GM18498 (cell line): ENCODE data around the gene MYL6B.
"Not testable (repeated sequence)": the region's sequence is repeated elsewhere in the genome, so short reads cannot be mapped to it uniquely, and the experiment has no call there.

Experiments used
- ATAC-seq: cut with Tn5 transposase; IDR thresholded peaks from one replicate; pipeline ENCODE4 v1.9.1; 2021; ENCODE audit warnings: mild to moderate bottlenecking, moderate library complexity; ENCODE audit not compliant: unreplicated experiment

MYL6B gene

GRCh38 chr12:56163533-56164344, 11.4 kb downstream of the MYL6B start:
- ATAC-seq: no peak

DNA sequence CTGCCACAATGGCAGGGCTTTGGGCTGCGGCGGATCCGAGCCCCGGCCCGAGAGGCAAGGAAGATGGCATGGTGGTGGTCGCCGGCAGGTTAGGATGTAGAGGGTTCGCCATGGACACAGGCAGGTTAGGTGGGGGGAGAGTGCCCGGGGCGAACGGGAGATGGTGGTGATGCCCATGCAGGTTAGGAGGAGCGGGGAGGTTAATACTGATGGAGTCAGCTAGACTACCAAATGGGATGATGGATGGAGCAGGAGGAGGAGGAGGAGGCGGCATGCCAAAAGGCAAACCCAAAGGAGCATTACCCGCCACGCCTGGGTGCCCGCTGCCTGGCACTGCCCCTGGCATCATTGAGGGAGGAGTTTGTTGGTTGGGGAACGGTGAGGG, 11.9 kb downstream of the MYL6B start:
- ATAC-seq: no peak

DNA sequence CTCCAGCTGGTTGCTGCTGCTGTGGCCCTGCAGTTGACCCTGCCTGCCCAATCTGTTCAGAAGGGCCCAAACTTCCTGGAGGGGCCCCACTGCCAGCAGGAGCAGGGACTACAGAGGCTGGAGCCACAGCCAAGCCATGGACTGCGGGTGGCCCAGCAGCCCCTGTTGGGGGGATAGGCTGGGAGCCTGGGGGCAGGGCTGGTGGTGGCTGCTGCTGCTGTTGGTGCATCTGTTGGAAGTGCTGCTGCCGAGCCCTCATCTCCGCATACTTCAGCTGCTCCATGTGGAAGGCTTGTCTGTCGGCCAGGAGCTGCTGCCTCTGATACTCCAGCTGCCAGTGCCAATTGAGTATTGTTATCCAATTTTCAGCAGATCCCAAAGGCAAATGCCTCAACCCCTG, 13.0 kb downstream of the MYL6B start:
- no peak for ATAC-seq

GRCh38 chr12:56169229-56169759, 16.9 kb downstream of the MYL6B start:
- no peak for ATAC-seq

GRCh38 chr12:56172839-56173238, 20.5 kb downstream of the MYL6B start:
- ATAC-seq: no peak

GRCh38 chr12:56178347-56178746, 26.0 kb downstream of the MYL6B start:
- no peak for ATAC-seq

GRCh38 chr12:56186957-56187356, 34.6 kb downstream of the MYL6B start:
- ATAC-seq: no peak

- no peak for ATAC-seq
Measured at GRCh38 chr12:56188131-56188777, 35.9 kb downstream of the MYL6B start.

DNA sequence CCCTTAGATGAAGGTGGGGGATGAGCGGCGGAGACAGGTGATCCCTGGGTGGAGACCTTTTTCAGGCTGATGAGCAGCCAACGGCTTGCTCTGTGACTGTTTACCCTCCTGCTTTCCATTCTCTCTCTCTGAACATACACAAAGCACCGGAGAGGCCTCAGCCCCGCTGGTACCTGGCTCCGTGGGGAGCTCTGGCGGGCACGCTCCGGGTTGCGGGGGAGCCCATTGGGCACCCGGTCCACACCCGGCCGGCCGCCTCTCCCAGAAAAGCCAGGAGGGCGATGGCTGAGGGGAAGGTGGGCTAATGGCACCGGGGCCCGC, 36.4 kb downstream of the MYL6B start:
- ATAC-seq: no peak

- ATAC-seq: peak; percentile 77
Measured at GRCh38 chr12:56189099-56189917, 36.9 kb downstream of the MYL6B start, which contains the start of gene SMARCC2. TSS of gene SMARCC2 (minus strand) at chr12:56189483. CDS start at chr12:56189461, 22 bp downstream.

DNA sequence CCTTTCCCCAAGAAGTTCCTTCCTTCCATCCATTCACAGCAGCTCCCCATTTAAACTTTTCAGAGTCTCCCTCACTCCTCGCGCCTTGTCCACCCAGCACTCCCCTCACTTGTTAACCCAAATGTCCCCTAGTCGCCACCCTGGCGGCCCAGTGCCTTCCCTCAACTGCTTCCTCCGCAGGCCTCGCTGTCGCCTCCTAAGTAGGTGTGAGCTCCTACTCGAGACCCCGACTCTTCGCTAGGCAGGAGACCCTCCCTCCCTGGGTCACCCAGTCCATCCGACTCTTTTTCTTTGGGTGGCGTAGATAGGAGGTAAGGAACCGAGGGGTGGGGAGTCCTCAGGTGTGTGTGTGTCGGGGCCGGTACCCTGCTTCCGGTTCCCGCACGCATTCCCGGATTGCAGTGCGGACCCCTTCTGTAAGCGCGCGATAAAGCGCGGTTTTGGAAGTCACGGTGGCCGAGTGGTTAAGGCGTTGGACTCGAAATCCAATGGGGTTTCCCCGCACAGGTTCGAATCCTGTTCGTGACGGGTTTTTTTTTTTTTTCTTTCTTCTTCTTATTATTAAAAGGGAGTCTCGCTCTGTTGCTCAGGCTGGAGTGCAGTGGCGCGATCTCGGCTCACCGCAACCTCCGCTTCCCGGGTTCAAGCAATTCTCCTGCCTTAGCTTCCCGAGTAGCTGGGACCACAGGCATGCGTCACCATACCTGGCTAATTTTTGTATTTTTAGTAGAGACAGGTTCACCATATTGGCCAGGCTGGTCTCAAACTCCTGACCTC, 37.7 kb downstream of the MYL6B start:
- ATAC-seq: peak; percentile 31

DNA sequence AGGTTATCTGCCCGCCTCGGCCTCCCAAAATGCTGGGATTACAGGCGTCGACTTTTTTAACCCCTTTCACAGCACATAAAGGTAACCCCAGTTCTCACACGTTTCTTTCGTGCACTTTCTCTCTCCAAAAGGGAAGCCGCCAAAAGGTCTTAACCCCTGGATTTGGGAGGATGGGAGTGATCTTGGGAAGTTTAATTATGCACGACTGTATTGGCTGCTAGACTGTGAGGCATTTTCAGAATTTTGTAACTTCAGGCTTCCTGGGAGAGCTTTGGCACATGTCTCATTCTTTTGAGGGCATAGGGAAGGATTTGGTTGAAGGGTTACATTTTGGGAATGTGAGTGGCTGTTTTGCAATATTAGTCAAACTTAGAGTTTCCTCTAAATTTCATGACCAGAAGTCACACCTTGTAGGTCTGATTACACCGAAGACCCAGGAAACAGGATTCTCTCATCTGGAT, 38.3 kb downstream of the MYL6B start:
- ATAC-seq: no peak

DNA sequence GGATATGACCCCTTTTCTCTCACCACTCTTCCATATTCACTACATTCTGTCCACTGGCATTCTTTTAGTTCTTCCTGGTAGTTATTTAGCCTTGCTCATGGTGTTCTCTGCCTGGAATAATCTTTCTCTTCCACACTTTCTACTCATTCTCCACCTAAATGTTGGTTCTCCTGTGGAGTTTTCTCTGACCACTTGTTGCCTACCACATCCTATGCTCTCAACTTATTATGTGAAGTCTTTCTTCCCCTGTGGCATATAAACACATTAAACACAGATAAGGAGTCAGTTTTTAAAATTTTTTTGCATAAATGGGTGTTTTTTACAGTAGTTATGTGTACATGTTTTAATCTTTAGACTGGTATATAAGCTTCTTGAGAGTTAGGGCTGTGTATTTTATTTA, 40.2 kb downstream of the MYL6B start:
- ATAC-seq: no peak

GRCh38 chr12:56193025-56193578, 40.7 kb downstream of the MYL6B start:
- ATAC-seq: no peak

GRCh38 chr12:56196818-56197550, 44.6 kb downstream of the MYL6B start:
- ATAC-seq: not testable (repeated sequence)

DNA sequence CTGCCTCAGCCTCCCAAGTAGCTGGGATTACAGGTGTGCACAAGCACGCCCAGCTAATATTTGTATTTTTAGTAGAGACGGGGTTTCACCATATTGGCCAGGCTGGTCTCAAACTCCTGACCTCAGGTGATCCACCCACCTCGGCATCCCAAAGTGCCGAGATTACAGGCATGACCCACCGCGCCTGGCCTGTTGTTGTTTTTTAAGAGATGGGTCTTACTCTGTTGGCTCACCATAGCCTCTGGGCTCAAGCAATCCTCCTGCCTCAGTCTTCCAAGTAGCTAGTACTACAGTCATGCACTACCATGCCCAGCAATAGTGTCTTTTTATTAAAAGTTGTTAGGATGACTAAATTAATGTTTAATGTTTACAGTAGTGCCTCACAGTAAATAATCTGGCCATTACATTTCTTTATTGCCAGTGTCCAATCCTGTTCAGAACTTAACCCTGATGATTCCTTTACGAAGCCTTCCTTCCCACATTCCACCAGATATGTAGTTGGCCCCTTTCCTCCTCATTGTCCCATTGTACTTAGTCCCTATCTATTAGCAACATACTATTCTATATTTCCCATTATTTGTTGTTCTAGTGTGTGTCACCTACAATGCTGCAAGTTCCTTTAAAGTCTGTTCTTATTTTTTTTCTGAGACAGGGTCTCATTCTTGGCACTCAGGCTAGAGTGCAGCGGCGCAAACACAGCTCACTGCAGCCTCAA, 45.7 kb downstream of the MYL6B start:
- no peak for ATAC-seq

DNA sequence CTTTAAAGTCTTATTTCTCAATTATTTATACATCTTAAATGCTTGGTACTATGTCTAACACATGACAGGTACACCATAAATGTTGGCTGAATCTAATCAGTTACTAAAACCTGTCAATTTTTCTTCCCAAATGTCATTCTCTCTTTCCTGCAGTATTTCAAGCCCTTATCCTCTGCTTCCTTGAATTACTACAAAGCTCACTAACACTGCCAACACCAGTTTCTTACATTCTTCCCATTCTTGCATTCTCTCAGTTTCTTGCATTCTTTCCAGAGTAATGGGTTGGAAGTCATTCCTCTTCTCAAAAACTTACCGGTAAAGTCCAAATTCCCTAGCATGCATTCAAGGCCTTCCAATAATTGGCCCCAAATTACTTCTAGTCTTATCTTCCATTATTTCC, 46.4 kb downstream of the MYL6B start:
- no peak for ATAC-seq

DNA sequence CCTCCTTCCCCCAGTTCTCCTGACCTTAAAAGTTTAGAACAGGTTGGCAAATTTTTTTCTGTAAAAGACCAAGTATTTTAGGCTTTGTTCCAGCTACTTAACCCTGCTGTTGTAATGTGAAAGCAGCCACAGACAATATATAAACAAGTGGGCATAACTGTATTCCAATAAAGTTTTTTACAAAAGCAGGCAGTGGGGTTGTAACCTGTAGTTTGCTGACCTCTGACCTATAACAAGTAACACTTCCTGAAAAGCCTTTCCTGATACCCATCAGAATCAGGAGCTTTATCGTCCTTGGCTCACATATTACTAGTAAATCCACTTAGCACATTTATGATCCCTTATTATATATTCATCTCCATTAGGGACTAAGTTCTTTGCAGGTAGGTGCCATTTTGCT, 50.0 kb downstream of the MYL6B start:
- ATAC-seq: no peak

- no peak for ATAC-seq
Measured at GRCh38 chr12:56202838-56203237, 50.5 kb downstream of the MYL6B start.
